CD4-positive, alpha-beta memory T cell (primary cell): ENCODE measurements around the gene MYOCOS. TPM values are rescaled to one million over a fixed set of nuclear protein-coding genes. Genes with fewer than 3 reads are reported as not detected.
A peak's percentile ranks its signal among the peaks of the same experiment; 100 is the strongest.
"Not testable (repeated sequence)": the region's sequence is repeated elsewhere in the genome, so short reads cannot be mapped to it uniquely, and the experiment has no call there.

Experiments used
- CTCF ChIA-PET: fragments of 350-600 bp; sonication (Branson Sonifier 250); formaldehyde crosslinking; loops from one replicate; lab custom pipeline; 2021; ENCODE audit warnings: inconsistent platforms; ENCODE audit not compliant: partially characterized antibody; lab: Charles Lee
- POLR2A ChIA-PET: fragments of 350-600 bp; sonication (Branson Sonifier 250); formaldehyde crosslinking; loops from one replicate; lab custom pipeline; 2021; ENCODE audit not compliant: partially characterized antibody; lab: Charles Lee
- DNase-seq, 5 donors: peaks; one replicate each; pipeline versions ENCODE4 v3.0.0 to v3.0.0-alpha.2; 2020 to 2022; ENCODE audit warnings: mixed read lengths in 1 of 5
- H3K27ac ChIP-seq: one replicate; pipeline ENCODE4 v1.7.0; 2013; ENCODE audit warnings: low read depth, low read length
- H3K27me3 ChIP-seq: 2 replicates; pipeline ENCODE4 v1.7.0; 2013; ENCODE audit warnings: mild to moderate bottlenecking, low read length, moderate library complexity; ENCODE audit not compliant: insufficient read depth
- H3K36me3 ChIP-seq: 2 replicates; pipeline ENCODE4 v1.7.0; 2013; ENCODE audit warnings: mild to moderate bottlenecking, low read length, moderate library complexity; ENCODE audit not compliant: insufficient read depth
- H3K4me1 ChIP-seq: 2 replicates; pipeline ENCODE4 v1.7.0; 2013; ENCODE audit warnings: mild to moderate bottlenecking, low read length, moderate library complexity; ENCODE audit not compliant: insufficient read depth
- H3K4me3 ChIP-seq, 2 donors: one replicate each; pipeline ENCODE4 v1.7.0; 2013; ENCODE audit warnings: low read length in 2 of 2, mild to moderate bottlenecking in 1 of 2
- H3K9me3 ChIP-seq, 2 donors: one replicate each; pipeline ENCODE4 v1.7.0; 2013; ENCODE audit warnings: low read length in 2 of 2, control low read depth in 1 of 2; ENCODE audit not compliant: control insufficient read depth in 1 of 2
- H3K27ac Mint-ChIP-seq, 7 donors: one replicate each; pipeline ENCODE4 v1.8.0; 2020 to 2021; ENCODE audit warnings: mixed read lengths in 7 of 7, mild to moderate bottlenecking in 6 of 7, inconsistent platforms in 3 of 7, moderate library complexity in 3 of 7
- H3K27me3 Mint-ChIP-seq, 2 donors: one replicate each; pipeline ENCODE4 v1.8.0; 2020 to 2021; ENCODE audit warnings: mixed read lengths in 2 of 2
- H3K36me3 Mint-ChIP-seq, 2 donors: one replicate each; pipeline ENCODE4 v1.8.0; 2020 to 2021; ENCODE audit warnings: mixed read lengths in 2 of 2, inconsistent platforms in 1 of 2, mild to moderate bottlenecking in 1 of 2
- H3K4me1 Mint-ChIP-seq, 4 donors: one replicate each; pipeline ENCODE4 v1.8.0; 2020 to 2021; ENCODE audit warnings: mixed read lengths in 4 of 4, mild to moderate bottlenecking in 1 of 4
- H3K4me3 Mint-ChIP-seq, 8 donors: one replicate each; pipeline ENCODE4 v1.8.0; 2020 to 2021; ENCODE audit warnings: mixed read lengths in 8 of 8, mild to moderate bottlenecking in 7 of 8, moderate library complexity in 6 of 8, inconsistent platforms in 3 of 8
- H3K9me3 Mint-ChIP-seq, 8 donors: one replicate each; pipeline ENCODE4 v1.8.0; 2020 to 2021; ENCODE audit warnings: mixed read lengths in 8 of 8, mild to moderate bottlenecking in 5 of 8, inconsistent platforms in 3 of 8, moderate library complexity in 1 of 8
- intact Hi-C: fragments of 100-400 bp; cut with micrococcal nuclease; formaldehyde crosslinking; loops from one replicate; pipeline ENCODE4 v1.15.1; 2023
- polyA plus RNA-seq, 2 donors: library from polyadenylated mRNA; unstranded; fragments of 300-500 nt; fragmentation: Illumina TruSeq; gene quantifications; one replicate each; pipeline ENCODE4 v1.2.3, GENCODE V29; 2021
- total RNA-seq, 2 experiments: library from RNA; stranded (reverse); gene quantifications; one replicate each; pipeline ENCODE4 v1.2.3, GENCODE V29; 2021

The MYOCOS gene
- total and polyA plus RNA-seq, 4 experiments from 2014 or later = 0.20 to 0.22 TPM; not detected in 2

DNA sequence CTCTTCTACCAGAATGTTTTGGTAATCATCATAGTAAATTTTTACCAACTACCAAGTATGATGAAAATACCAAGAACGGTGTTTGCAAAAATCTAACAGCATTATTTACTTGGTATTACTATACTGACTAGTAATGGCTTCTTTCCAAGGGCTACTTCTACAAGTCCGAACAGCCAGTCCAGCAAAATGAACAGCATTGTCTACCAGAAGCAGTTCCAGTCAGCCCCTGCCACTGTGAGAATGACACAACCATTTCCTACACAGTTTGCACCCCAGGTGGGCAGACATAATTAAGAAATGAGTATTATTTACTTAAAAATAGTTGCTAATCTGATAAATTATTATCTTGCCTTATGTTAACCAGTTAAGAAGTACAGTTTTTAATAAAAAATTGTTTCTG is 33.8 kb upstream of the MYOCOS start:
- CTCF ChIA-PET = no interaction called here
- no peak overlapping the region for H3K27ac Mint-ChIP-seq
- no peaks in the 10 kb centered on the region for H3K4me1 ChIP-seq

DNA sequence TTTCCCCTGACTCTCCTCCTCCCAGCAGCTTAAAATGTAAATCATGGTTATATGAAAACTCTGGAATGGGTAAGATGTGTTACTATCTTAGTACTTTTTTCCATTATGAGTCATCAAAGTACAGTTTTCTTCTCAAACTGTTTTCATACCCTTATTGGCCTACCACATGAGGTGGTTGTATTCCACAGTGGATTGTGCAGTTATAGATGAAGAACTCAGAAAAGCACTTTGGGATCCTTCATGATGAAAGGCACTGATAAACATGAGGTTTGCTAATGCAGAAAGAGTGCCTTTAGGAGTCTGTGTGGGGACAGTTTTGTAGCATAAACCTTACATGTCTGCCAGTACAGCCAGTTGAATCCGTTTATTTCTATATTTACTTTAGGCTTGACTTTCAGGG is 32.0 kb upstream of the MYOCOS start:
- intact Hi-C loops = no loop called here
- H3K27ac Mint-ChIP-seq = peak overlapping the region in 1 of 7 donors; percentile 67

More for the DNA sequence above, 33.8 kb upstream of the MYOCOS start:
- peaks cover 67 to 84% of the 10 kb centered on the region in 2 donors for H3K36me3 Mint-ChIP-seq
- no peak overlapping the region for H3K4me3 Mint-ChIP-seq
- Histone ChIP-seq H3K9me3 (no peaks in the 10 kb centered on the region), H3K27me3 (no peaks in the 10 kb centered on the region), H3K36me3 (peaks cover 80% of the 10 kb centered on the region), H3K4me3 (no peak overlapping the region), H3K27ac (no peak overlapping the region)
- POLR2A ChIA-PET = no interaction called here
- peaks cover 0 to 4% (median under 1%) of the 10 kb centered on the region in 4 donors for H3K4me1 Mint-ChIP-seq
- DNase-seq = no peak
- H3K9me3 Mint-ChIP-seq = no peaks in the 10 kb centered on the region
- intact Hi-C loops = no loop called here
- H3K27me3 Mint-ChIP-seq = no peaks in the 10 kb centered on the region

DNA sequence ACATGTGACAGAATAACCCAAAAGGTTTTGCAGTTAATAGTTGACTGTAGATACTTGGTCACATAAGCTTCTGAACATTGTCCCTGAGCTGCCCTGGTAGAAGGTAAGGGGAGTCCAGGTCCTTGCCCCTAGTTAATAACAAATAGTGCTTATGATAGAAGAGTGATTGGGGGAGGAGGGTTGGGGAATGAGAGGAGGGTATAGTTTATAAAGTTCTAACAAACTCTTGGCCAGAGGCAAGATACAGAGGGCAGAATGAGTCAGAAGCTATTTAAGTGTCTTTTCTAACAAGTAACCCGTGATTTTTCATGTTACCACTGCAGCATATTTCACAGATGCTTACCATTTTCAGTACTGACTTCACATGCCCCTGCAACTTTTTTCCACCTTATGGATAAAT is 26.7 kb upstream of the MYOCOS start:
- Histone ChIP-seq H3K27me3 (no peaks in the 10 kb centered on the region), H3K36me3 (peaks cover 25% of the 10 kb centered on the region), H3K27ac (no peak overlapping the region), H3K4me1 (no peaks in the 10 kb centered on the region), H3K9me3 (no peaks in the 10 kb centered on the region), H3K4me3 (no peak overlapping the region)
- POLR2A ChIA-PET = no interaction called here
- Mint-ChIP-seq H3K4me1 (no peaks in the 10 kb centered on the region), H3K27ac (peak overlapping the region in 3 of 7 donors; percentile 55 to 57 (median 56)), H3K27me3 (no peaks in the 10 kb centered on the region), H3K36me3 (peaks cover 25 to 42% of the 10 kb centered on the region in 2 donors), H3K9me3 (peaks cover 0 to 3% (median 0%) of the 10 kb centered on the region in 8 donors), H3K4me3 (no peak overlapping the region)
- intact Hi-C loops = no loop called here
- CTCF ChIA-PET = no interaction called here
- DNase-seq = no peak

More for the DNA sequence above, 32.0 kb upstream of the MYOCOS start:
- H3K27me3 Mint-ChIP-seq = no peaks in the 10 kb centered on the region
- no peak for DNase-seq
- no peaks in the 10 kb centered on the region for H3K9me3 Mint-ChIP-seq
- peaks cover 0 to 4% (median under 1%) of the 10 kb centered on the region in 4 donors for H3K4me1 Mint-ChIP-seq
- H3K36me3 Mint-ChIP-seq = peaks cover 62 to 82% of the 10 kb centered on the region in 2 donors
- H3K9me3 ChIP-seq = no peaks in the 10 kb centered on the region
- H3K4me3 Mint-ChIP-seq = no peak overlapping the region
- no peaks in the 10 kb centered on the region for H3K27me3 ChIP-seq
- POLR2A ChIA-PET = no interaction called here
- no peak overlapping the region for H3K27ac ChIP-seq
- H3K36me3 ChIP-seq = peaks cover 64% of the 10 kb centered on the region
- no peaks in the 10 kb centered on the region for H3K4me1 ChIP-seq
- CTCF ChIA-PET = no interaction called here
- no peak overlapping the region for H3K4me3 ChIP-seq

DNA sequence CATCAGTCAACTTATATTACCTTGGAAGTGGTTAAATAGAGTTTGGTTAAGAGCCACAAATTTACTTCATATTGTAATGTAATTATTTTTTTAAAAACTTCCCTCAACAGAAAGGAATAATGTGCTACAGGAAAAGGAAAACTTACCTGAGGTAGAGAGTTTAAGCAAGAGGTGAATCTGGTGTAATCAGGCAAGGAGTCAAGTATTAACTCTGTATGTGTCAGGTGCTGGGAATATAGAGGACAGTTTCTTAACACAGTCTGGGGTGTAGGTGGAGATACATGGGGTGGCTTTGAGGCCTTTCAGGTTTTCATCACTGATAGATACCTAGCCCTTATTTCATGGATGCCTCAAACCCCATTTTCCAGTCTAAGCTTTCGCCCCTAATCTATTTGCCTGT is 25.9 kb upstream of the MYOCOS start:
- H3K4me3 Mint-ChIP-seq = no peak overlapping the region
- no peaks in the 10 kb centered on the region for H3K27me3 Mint-ChIP-seq
- no peak for DNase-seq
- ChIA-PET CTCF (no interaction called here), POLR2A (no interaction called here)
- peaks cover 0 to 3% (median 0%) of the 10 kb centered on the region in 8 donors for H3K9me3 Mint-ChIP-seq
- Histone ChIP-seq H3K27ac (no peak overlapping the region), H3K4me3 (no peak overlapping the region), H3K9me3 (no peaks in the 10 kb centered on the region), H3K36me3 (peaks cover 17% of the 10 kb centered on the region), H3K27me3 (no peaks in the 10 kb centered on the region), H3K4me1 (no peaks in the 10 kb centered on the region)
- H3K4me1 Mint-ChIP-seq = no peaks in the 10 kb centered on the region
- peaks cover 17 to 34% of the 10 kb centered on the region in 2 donors for H3K36me3 Mint-ChIP-seq
- H3K27ac Mint-ChIP-seq = peak overlapping the region in 3 of 7 donors; percentile 2 to 46 (median 12)
- intact Hi-C loops = no loop called here

DNA sequence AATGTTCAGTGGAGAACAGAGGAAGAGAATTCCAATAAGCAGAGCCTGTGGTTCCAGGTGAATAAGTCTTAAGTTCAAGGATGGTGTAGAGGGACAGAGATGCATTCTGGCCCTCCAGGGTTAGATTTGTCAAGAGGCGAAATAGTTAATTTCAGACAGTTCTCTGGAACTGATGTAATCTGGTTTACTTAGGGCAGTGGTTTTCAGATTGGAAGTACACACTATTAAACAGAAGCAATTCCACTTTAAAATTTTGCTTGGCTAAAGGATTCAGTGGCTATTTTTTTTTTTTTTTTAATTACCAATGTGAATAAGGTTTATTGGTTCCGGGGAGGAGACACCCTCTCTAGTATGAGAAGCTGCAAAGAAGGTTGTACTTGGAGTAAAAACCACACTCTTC is 25.3 kb upstream of the MYOCOS start:
- no peak for DNase-seq
- Mint-ChIP-seq H3K36me3 (peaks cover 11 to 28% of the 10 kb centered on the region in 2 donors), H3K9me3 (peaks cover 0 to 3% (median 0%) of the 10 kb centered on the region in 8 donors), H3K4me1 (no peaks in the 10 kb centered on the region), H3K4me3 (no peak overlapping the region), H3K27me3 (no peaks in the 10 kb centered on the region), H3K27ac (peak overlapping the region in 2 of 7 donors; percentile 2 to 61)
- intact Hi-C loops = no loop called here
- POLR2A ChIA-PET = no interaction called here
- H3K9me3 ChIP-seq = no peaks in the 10 kb centered on the region
- peaks cover 11% of the 10 kb centered on the region for H3K36me3 ChIP-seq
- no peak overlapping the region for H3K4me3 ChIP-seq
- H3K27ac ChIP-seq = no peak overlapping the region
- H3K27me3 ChIP-seq = no peaks in the 10 kb centered on the region
- no peaks in the 10 kb centered on the region for H3K4me1 ChIP-seq
- CTCF ChIA-PET = no interaction called here

DNA sequence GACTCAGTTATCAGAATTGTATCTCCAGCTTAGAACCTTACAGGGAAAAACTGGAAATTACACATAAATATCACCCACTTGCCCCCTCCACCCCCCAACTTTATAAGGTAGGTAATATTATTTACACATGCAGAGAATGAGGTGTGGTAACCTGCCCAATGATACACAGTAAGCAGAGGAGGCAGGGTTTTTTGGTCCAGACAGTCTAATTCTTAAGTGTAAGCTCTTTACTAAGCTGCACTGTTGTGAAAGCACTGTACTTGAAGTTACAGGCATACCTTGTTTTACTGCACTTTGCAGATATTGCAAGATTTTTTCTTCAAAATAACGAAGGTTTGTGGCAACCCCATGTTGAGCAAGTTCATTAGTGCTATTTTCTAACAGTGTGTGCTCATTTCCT is 24.8 kb upstream of the MYOCOS start:
- Histone ChIP-seq H3K36me3 (peaks cover 6% of the 10 kb centered on the region), H3K27me3 (no peaks in the 10 kb centered on the region), H3K4me3 (no peak overlapping the region), H3K4me1 (no peaks in the 10 kb centered on the region), H3K27ac (no peak overlapping the region), H3K9me3 (no peaks in the 10 kb centered on the region)
- intact Hi-C loops = no loop called here
- peaks cover 7 to 23% of the 10 kb centered on the region in 2 donors for H3K36me3 Mint-ChIP-seq
- DNase-seq = no peak
- H3K4me1 Mint-ChIP-seq = no peaks in the 10 kb centered on the region
- ChIA-PET CTCF (no interaction called here), POLR2A (no interaction called here)
- no peaks in the 10 kb centered on the region for H3K27me3 Mint-ChIP-seq
- H3K9me3 Mint-ChIP-seq = peaks cover 0 to 3% (median 0%) of the 10 kb centered on the region in 8 donors
- H3K27ac Mint-ChIP-seq = no peak overlapping the region
- H3K4me3 Mint-ChIP-seq = no peak overlapping the region

DNA sequence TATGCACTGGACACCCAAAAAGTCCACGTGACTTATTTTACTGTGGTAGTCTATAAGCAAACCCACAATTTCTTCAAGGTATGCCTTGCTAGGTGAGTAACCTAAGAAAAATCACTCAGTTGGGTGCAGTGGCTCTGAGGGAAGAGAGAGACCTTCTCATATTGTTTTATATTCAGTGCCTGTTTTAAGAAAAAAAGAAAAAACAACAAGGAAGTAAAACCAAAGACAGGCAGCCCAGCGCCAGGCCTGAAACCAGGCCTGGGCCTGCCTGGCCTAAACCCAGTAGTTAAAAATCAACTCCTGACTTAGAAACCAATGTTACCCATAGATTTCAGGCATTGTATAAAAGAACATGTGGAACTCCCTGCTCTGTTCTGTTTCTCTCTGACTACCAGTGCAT is 21.7 kb upstream of the MYOCOS start:
- H3K4me1 Mint-ChIP-seq, H3K36me3 Mint-ChIP-seq, H3K36me3 ChIP-seq, POLR2A ChIA-PET, intact Hi-C loops, H3K4me1 ChIP-seq, CTCF ChIA-PET, H3K27me3 Mint-ChIP-seq, H3K27me3 ChIP-seq, H3K4me3 ChIP-seq, H3K27ac Mint-ChIP-seq, DNase-seq, H3K9me3 Mint-ChIP-seq, H3K4me3 Mint-ChIP-seq, H3K9me3 ChIP-seq, H3K27ac ChIP-seq: not testable (repeated sequence)

DNA sequence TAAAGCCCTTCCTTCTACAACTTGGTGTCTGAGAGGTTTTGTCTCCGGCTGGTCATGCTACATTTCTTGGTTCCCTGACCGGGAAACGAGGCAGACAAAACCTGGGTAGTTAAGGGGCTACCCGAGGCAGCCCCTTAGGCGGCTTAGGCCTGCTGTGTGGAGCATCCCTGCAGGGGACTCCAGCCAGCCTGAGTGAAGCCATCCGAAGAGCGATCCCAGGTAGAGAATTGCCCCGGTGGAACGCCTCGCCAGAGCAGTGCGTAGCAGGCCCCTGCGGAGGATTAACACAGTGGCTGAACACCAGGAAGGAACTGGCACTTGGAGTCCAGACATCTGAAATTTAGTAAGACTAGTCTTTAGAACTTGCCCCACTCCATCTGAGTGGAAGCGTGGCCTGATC is 21.2 kb upstream of the MYOCOS start:
- DNase-seq = no peak
- Mint-ChIP-seq H3K4me1 (no peaks in the 10 kb centered on the region), H3K4me3 (no peak overlapping the region), H3K36me3 (no peaks in the 10 kb centered on the region), H3K27ac (no peak overlapping the region), H3K27me3 (no peaks in the 10 kb centered on the region), H3K9me3 (peaks cover 0 to 3% (median 0%) of the 10 kb centered on the region in 8 donors)
- no peaks in the 10 kb centered on the region for H3K9me3 ChIP-seq
- H3K4me3 ChIP-seq = no peak overlapping the region
- no peaks in the 10 kb centered on the region for H3K4me1 ChIP-seq
- intact Hi-C loops = no loop called here
- POLR2A ChIA-PET = no interaction called here
- no peaks in the 10 kb centered on the region for H3K36me3 ChIP-seq
- CTCF ChIA-PET = no interaction called here
- H3K27ac ChIP-seq = no peak overlapping the region
- H3K27me3 ChIP-seq = no peaks in the 10 kb centered on the region
